Peyer's patch (tissue), 4 donors: Measurements from ENCODE around the gene OGFOD1.

ENCODE experiments used
- POLR2A ChIP-seq, 2 donors: fragments of 450-650 bp; IDR thresholded peaks; one replicate each; pipeline ENCODE4 v1.5.1; 2017; ENCODE audit warnings: antibody characterized with exemption in 2 of 2, mild to moderate bottlenecking in 2 of 2, moderate library complexity in 2 of 2
- TF ChIP-seq, protein P1 (sequence below), 6 experiments: fragments of 450-650 bp in 4 of 6; fragments of 200-600 bp in 2 of 6; sonication (generic) in 1 of 6; IDR thresholded peaks; one replicate each; pipeline ENCODE4 v1.5.1; 2017 to 2019; ENCODE audit warnings: antibody characterized with exemption in 6 of 6, mild to moderate bottlenecking in 3 of 6, moderate library complexity in 1 of 6

DNA sequence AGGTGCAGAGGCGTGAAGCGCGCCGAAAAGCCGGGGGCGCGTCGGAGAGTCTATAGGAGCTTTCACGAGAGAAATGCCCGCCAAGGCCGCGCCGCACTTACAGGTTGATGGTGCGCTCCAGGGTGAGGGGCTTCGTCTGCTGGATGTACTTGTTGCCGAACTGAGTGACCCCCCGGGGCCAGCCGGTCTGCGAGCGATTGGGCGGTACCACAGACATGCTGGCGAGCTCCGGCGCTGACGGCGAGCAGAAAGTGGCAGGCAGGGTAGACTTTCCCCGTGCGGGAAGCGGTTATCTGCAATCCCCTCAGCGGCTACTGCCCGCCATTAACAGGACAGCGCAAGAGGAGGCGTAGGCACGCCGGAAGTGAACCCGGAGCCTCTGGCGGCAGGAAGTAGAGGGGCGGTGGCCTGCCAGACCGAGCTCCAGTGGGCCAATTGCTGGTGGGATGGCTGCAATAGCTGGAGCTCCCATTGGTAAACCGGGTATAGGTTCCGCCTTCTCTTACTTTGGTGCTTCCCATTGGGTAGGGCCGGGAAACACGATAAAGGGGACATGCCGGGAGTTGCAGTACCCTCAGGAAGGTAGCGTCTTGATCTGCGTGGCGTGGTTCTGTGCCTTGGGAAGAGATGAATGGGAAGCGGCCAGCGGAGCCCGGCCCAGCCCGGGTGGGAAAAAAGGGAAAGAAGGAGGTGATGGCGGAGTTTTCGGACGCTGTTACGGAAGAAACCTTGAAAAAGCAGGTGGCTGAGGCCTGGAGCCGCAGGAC, at the start of gene OGFOD1, which contains the start of gene NUDT21:
- peak; percentile 33 to 64 for TF ChIP-seq POLR2A (IDR thresholded peaks at IDR 0.05)
- TF ChIP-seq, protein P1, sequence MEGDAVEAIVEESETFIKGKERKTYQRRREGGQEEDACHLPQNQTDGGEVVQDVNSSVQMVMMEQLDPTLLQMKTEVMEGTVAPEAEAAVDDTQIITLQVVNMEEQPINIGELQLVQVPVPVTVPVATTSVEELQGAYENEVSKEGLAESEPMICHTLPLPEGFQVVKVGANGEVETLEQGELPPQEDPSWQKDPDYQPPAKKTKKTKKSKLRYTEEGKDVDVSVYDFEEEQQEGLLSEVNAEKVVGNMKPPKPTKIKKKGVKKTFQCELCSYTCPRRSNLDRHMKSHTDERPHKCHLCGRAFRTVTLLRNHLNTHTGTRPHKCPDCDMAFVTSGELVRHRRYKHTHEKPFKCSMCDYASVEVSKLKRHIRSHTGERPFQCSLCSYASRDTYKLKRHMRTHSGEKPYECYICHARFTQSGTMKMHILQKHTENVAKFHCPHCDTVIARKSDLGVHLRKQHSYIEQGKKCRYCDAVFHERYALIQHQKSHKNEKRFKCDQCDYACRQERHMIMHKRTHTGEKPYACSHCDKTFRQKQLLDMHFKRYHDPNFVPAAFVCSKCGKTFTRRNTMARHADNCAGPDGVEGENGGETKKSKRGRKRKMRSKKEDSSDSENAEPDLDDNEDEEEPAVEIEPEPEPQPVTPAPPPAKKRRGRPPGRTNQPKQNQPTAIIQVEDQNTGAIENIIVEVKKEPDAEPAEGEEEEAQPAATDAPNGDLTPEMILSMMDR (IDR thresholded peaks at IDR 0.05), result peak in 1 of 6 experiments; percentile 8
